OCI-LY3 (cell line): ENCODE results near the gene DGLUCY.
"Not testable (repeated sequence)": the region's sequence is repeated elsewhere in the genome, so short reads cannot be mapped to it uniquely, and the experiment has no call there.

Experiments used
- H2AFZ ChIP-seq: fragments of 200-600, 300-600 bp; shearing (Covaris generic); 2 replicates; pipeline ENCODE4 v1.6.0; 2014; ENCODE audit warnings: antibody characterized with exemption, low read depth, low read length
- H3K27ac ChIP-seq: fragments of 200-600, 300-600 bp; sonication (generic); 2 replicates; pipeline ENCODE4 v1.5.1; 2014; ENCODE audit warnings: mild to moderate bottlenecking, low read length, moderate library complexity, mixed read lengths
- H3K27me3 ChIP-seq: fragments of 200-600, 300-600 bp; sonication (generic); 2 replicates; pipeline ENCODE4 v1.6.1; 2014; ENCODE audit warnings: low read depth, low read length, mixed read lengths
- H3K36me3 ChIP-seq: fragments of 200-600, 300-600 bp; sonication (generic); replicated peaks from 2 replicates; pipeline ENCODE3; 2014; ENCODE audit warnings: low read depth, low read length, mixed read lengths
- H3K4me1 ChIP-seq: fragments of 300-600, 200-600 bp; sonication (generic); 2 replicates; pipeline ENCODE4 v1.6.1; 2014; ENCODE audit warnings: low read length, mixed read lengths
- H3K4me2 ChIP-seq: fragments of 200-600, 300-600 bp; sonication (generic); 2 replicates; pipeline ENCODE4 v1.6.1; 2014; ENCODE audit warnings: low read length, mixed read lengths
- H3K4me3 ChIP-seq: fragments of 300-600, 200-600 bp; sonication (generic); 2 replicates; pipeline ENCODE4 v1.5.1; 2014; ENCODE audit warnings: antibody characterized with exemption, mild to moderate bottlenecking, low read length, moderate library complexity
- H3K79me2 ChIP-seq: fragments of 300-600, 200-600 bp; shearing (Covaris generic); 2 replicates; pipeline ENCODE4 v1.6.1; 2014; ENCODE audit warnings: mild to moderate bottlenecking, low read length, mixed read lengths
- H3K9ac ChIP-seq: fragments of 300-600, 200-600 bp; shearing (Covaris generic); 2 replicates; pipeline ENCODE4 v1.6.0; 2014; ENCODE audit warnings: mild to moderate bottlenecking, low read length, moderate library complexity
- H3K9me3 ChIP-seq: fragments of 200-600, 300-600 bp; shearing (Covaris generic); 2 replicates; pipeline ENCODE4 v1.6.1; 2014; ENCODE audit warnings: low read length, mixed read lengths; ENCODE audit not compliant: insufficient read depth
- H4K20me1 ChIP-seq: fragments of 200-600, 300-600 bp; sonication (generic); 2 replicates; pipeline ENCODE4 v1.6.1; 2016; ENCODE audit warnings: low read length, mixed read lengths; ENCODE audit not compliant: insufficient read depth
- CTCF ChIP-seq: fragments of 200-600, 300-600 bp; sonication (generic); IDR thresholded peaks from 2 replicates; pipeline ENCODE4 v1.5.1; 2014; ENCODE audit warnings: antibody characterized with exemption, low read length, low read depth
- EZH2phosphoT487 ChIP-seq: fragments of 200-600 bp; shearing (Covaris generic); IDR thresholded peaks from 2 replicates; pipeline ENCODE4 v1.6.1; 2018; ENCODE audit warnings: antibody characterized with exemption, mixed run types, low read depth

The DGLUCY gene

GRCh38 chr14:91225025-91225424 is 111.2 kb downstream of the DGLUCY start:
- Histone ChIP-seq H2AFZ (no peak overlapping the region), H3K9ac (no peak overlapping the region), H3K4me3 (no peak overlapping the region), H4K20me1 (no peaks in the 10 kb centered on the region), H3K4me1 (peaks cover 29% of the 10 kb centered on the region), H3K4me2 (no peak overlapping the region), H3K36me3 (peaks cover 9% of the 10 kb centered on the region), H3K27ac (no peak overlapping the region), H3K9me3 (no peaks in the 10 kb centered on the region), H3K79me2 (no peaks in the 10 kb centered on the region), H3K27me3 (no peaks in the 10 kb centered on the region)
- no peak for TF ChIP-seq CTCF
- TF ChIP-seq EZH2phosphoT487: no peak

GRCh38 chr14:91226360-91226759 is 112.5 kb downstream of the DGLUCY start:
- H3K27ac ChIP-seq, H3K4me3 ChIP-seq, H3K9me3 ChIP-seq, H3K9ac ChIP-seq, H3K79me2 ChIP-seq, H2AFZ ChIP-seq, H3K4me2 ChIP-seq, H3K27me3 ChIP-seq, H4K20me1 ChIP-seq, H3K36me3 ChIP-seq: not testable (repeated sequence)
- peaks cover 32% of the 10 kb centered on the region for H3K4me1 ChIP-seq

GRCh38 chr14:91227183-91227628 is 113.3 kb downstream of the DGLUCY start:
- no peak overlapping the region for H3K9ac ChIP-seq
- TF ChIP-seq EZH2phosphoT487 (no peak), CTCF (no peak)

GRCh38 chr14:91228112-91229004 is 114.5 kb downstream of the DGLUCY start:
- Histone ChIP-seq H3K9me3 (peaks cover 6% of the 10 kb centered on the region; the same call in 1 of the 2 replicates), H3K4me2 (peak overlapping the region; percentile 65), H2AFZ (peak overlapping the region; percentile 59; the same call in 1 of the 2 replicates), H3K9ac (peak overlapping the region; percentile 30; the same call in 1 of the 2 replicates), H3K27ac (peak overlapping the region; percentile 52), H3K36me3 (peaks cover 4% of the 10 kb centered on the region), H3K4me1 (peaks cover 32% of the 10 kb centered on the region), H3K79me2 (no peaks in the 10 kb centered on the region), H4K20me1 (no peaks in the 10 kb centered on the region), H3K27me3 (no peaks in the 10 kb centered on the region), H3K4me3 (peak overlapping the region; percentile 28; the same call in 1 of the 2 replicates)
- TF ChIP-seq EZH2phosphoT487: no peak
- TF ChIP-seq CTCF: no peak

More at GRCh38 chr14:91227183-91227628, 113.3 kb downstream of the DGLUCY start:
- Histone ChIP-seq H3K27me3 (no peaks in the 10 kb centered on the region), H3K79me2 (no peaks in the 10 kb centered on the region), H2AFZ (no peak overlapping the region), H3K4me2 (no peak overlapping the region), H4K20me1 (no peaks in the 10 kb centered on the region), H3K4me3 (no peak overlapping the region), H3K36me3 (peaks cover 4% of the 10 kb centered on the region), H3K27ac (no peak overlapping the region), H3K4me1 (peaks cover 32% of the 10 kb centered on the region), H3K9me3 (peaks cover 6% of the 10 kb centered on the region; the same call in 1 of the 2 replicates)
